GM06990 (cell line): ENCODE results near the gene PTGES2.

Experiments
- DNase-seq: peaks from one replicate; pipeline ENCODE4 v3.0.0-alpha.2; 2011; ENCODE audit not compliant: insufficient read length; ENCODE audit errors: extremely low read depth
- H3K27me3 ChIP-seq: replicated peaks from 2 replicates; pipeline ENCODE4 v1.6.0; 2011; ENCODE audit warnings: low read length; ENCODE audit not compliant: control insufficient read depth, insufficient read depth
- H3K36me3 ChIP-seq: 2 replicates; pipeline ENCODE4 v1.5.1; 2011; ENCODE audit warnings: low read length; ENCODE audit not compliant: control insufficient read depth, insufficient read depth
- H3K4me3 ChIP-seq: replicated peaks from 2 replicates; pipeline ENCODE4 v1.5.1; 2011; ENCODE audit warnings: low read depth, mild to moderate bottlenecking, control low read depth, low read length
- CTCF ChIP-seq: IDR thresholded peaks from 2 replicates; pipeline ENCODE4 v1.5.1; 2011; ENCODE audit warnings: low read length, control low read depth, mild to moderate bottlenecking, inconsistent platforms; ENCODE audit not compliant: insufficient read depth, poor library complexity, severe bottlenecking

Gene PTGES2

GRCh38 chr9:128104171-128104618 is 23.3 kb downstream of the PTGES2 start:
- Histone ChIP-seq H3K27me3 (no peaks in the 10 kb centered on the region), H3K4me3 (no peak overlapping the region), H3K36me3 (peaks cover 51% of the 10 kb centered on the region)
- TF ChIP-seq CTCF = no peak
- DNase-seq = no peak

- DNase-seq = no peak
- no peak overlapping the region for H3K4me3 ChIP-seq
- H3K36me3 ChIP-seq = peaks cover 52% of the 10 kb centered on the region
- peak; percentile 33 for TF ChIP-seq CTCF
- H3K27me3 ChIP-seq = no peaks in the 10 kb centered on the region
Observed at GRCh38 chr9:128103589-128103962, 24.0 kb downstream of the PTGES2 start.

GRCh38 chr9:128102861-128103588 is 24.5 kb downstream of the PTGES2 start:
- peaks cover 50% of the 10 kb centered on the region for H3K36me3 ChIP-seq

GRCh38 chr9:128102196-128102595 is 25.3 kb downstream of the PTGES2 start:
- Histone ChIP-seq H3K36me3 (peaks cover 44% of the 10 kb centered on the region), H3K27me3 (no peaks in the 10 kb centered on the region), H3K4me3 (no peak overlapping the region)
- no peak for TF ChIP-seq CTCF
- DNase-seq = no peak

More at GRCh38 chr9:128102861-128103588, 24.5 kb downstream of the PTGES2 start:
- DNase-seq = no peak
- no peak for TF ChIP-seq CTCF
- Histone ChIP-seq H3K4me3 (no peak overlapping the region), H3K27me3 (no peaks in the 10 kb centered on the region)

DNA sequence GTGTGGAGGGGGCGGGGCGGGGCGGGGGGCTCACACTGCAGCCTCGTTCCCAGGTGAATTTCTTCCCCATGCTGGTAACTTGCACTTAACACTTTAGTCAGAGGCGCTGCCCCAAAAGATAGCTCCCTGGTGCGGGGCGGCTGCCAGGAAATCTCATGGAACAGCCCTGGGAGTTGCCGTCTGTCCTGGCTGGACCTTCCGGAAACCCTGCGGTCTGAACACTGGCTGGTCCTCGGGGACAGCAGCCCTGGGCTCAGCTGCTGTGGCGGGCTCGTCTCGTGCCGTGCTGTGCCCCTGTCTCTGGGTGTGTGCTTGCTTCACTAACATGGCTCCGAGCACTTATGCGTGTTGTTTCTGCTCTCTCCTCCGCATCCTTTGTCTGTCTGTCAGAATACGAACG is 25.8 kb downstream of the PTGES2 start:
- no peak for DNase-seq
- Histone ChIP-seq H3K27me3 (no peaks in the 10 kb centered on the region), H3K36me3 (peaks cover 39% of the 10 kb centered on the region), H3K4me3 (no peak overlapping the region)
- no peak for TF ChIP-seq CTCF
